Panc1 (cell line): Measurements from ENCODE around the gene CD9. TPM values are rescaled to one million over a fixed set of nuclear protein-coding genes. Genes with fewer than 3 reads are reported as not detected.

Experiments
- ATAC-seq: fragments of 200-7000 bp; cut with Tn5 transposase; 2 replicates; pipeline ENCODE4 v1.9.1; 2020; ENCODE audit warnings: mild to moderate bottlenecking, moderate library complexity
- BruUV-seq: library from RNA; stranded (reverse); fragments of 400-500 nt; replicated peaks from 2 replicates; lab custom pipeline; 2021; lab: Mats Ljungman, UMichigan
- CTCF ChIA-PET: fragments of 300-600 bp; sonication (Branson Sonifier 250); formaldehyde crosslinking; loops from one replicate; lab custom pipeline; 2022; ENCODE audit warnings: antibody characterized with exemption; lab: Charles Lee
- POLR2A ChIA-PET: fragments of 300-600 bp; sonication (Branson Sonifier 250); formaldehyde crosslinking; loops from one replicate; lab custom pipeline; 2022; ENCODE audit warnings: antibody characterized with exemption; lab: Charles Lee
- DNase-seq: peaks from one replicate; pipeline ENCODE4 v3.0.0-alpha.2; 2010; ENCODE audit warnings: low read depth, low spot score
- H3K27ac ChIP-seq: 2 replicates; pipeline ENCODE4 v1.5.1; 2011; ENCODE audit warnings: mild to moderate bottlenecking, low read length, inconsistent platforms
- H3K27me3 ChIP-seq: fragments of 200-500 bp; sonication (Bioruptor generic); 2 replicates; pipeline ENCODE4 v1.6.0; 2014; ENCODE audit warnings: low read length, inconsistent platforms; ENCODE audit not compliant: control insufficient read depth, insufficient read depth
- H3K36me3 ChIP-seq: fragments of 200-500 bp; sonication (Bioruptor generic); 2 replicates; pipeline ENCODE4 v1.5.1; 2014; ENCODE audit warnings: inconsistent platforms, mild to moderate bottlenecking, low read length, moderate library complexity; ENCODE audit not compliant: control insufficient read depth, insufficient read depth
- H3K4me1 ChIP-seq: 2 replicates; pipeline ENCODE4 v1.5.1; 2011; ENCODE audit warnings: inconsistent platforms, mild to moderate bottlenecking, low read length, moderate library complexity; ENCODE audit not compliant: control insufficient read depth, insufficient read depth
- H3K4me3 ChIP-seq, 2 experiments: 2 replicates each; pipeline ENCODE4 v1.5.1; 2011 to 2012; ENCODE audit warnings: low read depth in 2 of 2, low read length in 2 of 2, mild to moderate bottlenecking in 2 of 2, inconsistent platforms in 1 of 2, moderate library complexity in 1 of 2
- H3K9me3 ChIP-seq: fragments of 200-500 bp; sonication (Bioruptor generic); 2 replicates; pipeline ENCODE4 v1.5.1; 2014; ENCODE audit warnings: low read depth, mild to moderate bottlenecking, inconsistent platforms, low read length, moderate library complexity; ENCODE audit not compliant: control insufficient read depth, insufficient read depth
- POLR2AphosphoS5 ChIP-seq: IDR thresholded peaks from 2 replicates; pipeline ENCODE4 v1.6.1; 2012; ENCODE audit warnings: mild to moderate bottlenecking, low read depth, low read length, moderate library complexity
- SIN3A ChIP-seq: IDR thresholded peaks from 2 replicates; pipeline ENCODE4 v1.6.1; 2012; ENCODE audit warnings: low read depth, mild to moderate bottlenecking, low read length, moderate library complexity, borderline replicate concordance; ENCODE audit not compliant: insufficient read depth
- TCF7L2 ChIP-seq: IDR thresholded peaks from 2 replicates; pipeline ENCODE4 v1.6.1; 2011; ENCODE audit warnings: mild to moderate bottlenecking, low read depth, low read length, inconsistent platforms
- in situ Hi-C: cut with HindIII; loops from 2 replicates; pipeline ENCODE4 v1.10.0; 2016; ENCODE audit warnings: low sequenced_read_pairs, low pct_unique_long_range_greater_than_20kb
- intact Hi-C: fragments of 100-400 bp; cut with micrococcal nuclease; formaldehyde crosslinking; loops from one replicate; pipeline ENCODE4 v1.10.0; 2022; ENCODE audit not compliant: unreplicated experiment
- total RNA-seq: library from RNA; stranded (reverse); gene quantifications from one replicate; pipeline ENCODE4 v1.2.1, GENCODE V29; 2021; ENCODE audit not compliant: unreplicated experiment
- TF ChIP-seq, protein P1 (sequence below): fragments of 450-650 bp; IDR thresholded peaks from 2 replicates; pipeline ENCODE4 v1.5.1; 2017; ENCODE audit warnings: mild to moderate bottlenecking
- TF ChIP-seq, protein P2 (sequence below), 2 experiments: IDR thresholded peaks; 2 replicates each; pipeline ENCODE4 v1.6.1; 2011 to 2012; ENCODE audit warnings: low read depth in 2 of 2, control low read depth in 1 of 2, low read length in 1 of 2, mild to moderate bottlenecking in 1 of 2, moderate library complexity in 1 of 2; ENCODE audit not compliant: insufficient read depth in 1 of 2

Gene CD9
- total RNA-seq, 1 experiment from 2014 or later, result 103 TPM

DNA sequence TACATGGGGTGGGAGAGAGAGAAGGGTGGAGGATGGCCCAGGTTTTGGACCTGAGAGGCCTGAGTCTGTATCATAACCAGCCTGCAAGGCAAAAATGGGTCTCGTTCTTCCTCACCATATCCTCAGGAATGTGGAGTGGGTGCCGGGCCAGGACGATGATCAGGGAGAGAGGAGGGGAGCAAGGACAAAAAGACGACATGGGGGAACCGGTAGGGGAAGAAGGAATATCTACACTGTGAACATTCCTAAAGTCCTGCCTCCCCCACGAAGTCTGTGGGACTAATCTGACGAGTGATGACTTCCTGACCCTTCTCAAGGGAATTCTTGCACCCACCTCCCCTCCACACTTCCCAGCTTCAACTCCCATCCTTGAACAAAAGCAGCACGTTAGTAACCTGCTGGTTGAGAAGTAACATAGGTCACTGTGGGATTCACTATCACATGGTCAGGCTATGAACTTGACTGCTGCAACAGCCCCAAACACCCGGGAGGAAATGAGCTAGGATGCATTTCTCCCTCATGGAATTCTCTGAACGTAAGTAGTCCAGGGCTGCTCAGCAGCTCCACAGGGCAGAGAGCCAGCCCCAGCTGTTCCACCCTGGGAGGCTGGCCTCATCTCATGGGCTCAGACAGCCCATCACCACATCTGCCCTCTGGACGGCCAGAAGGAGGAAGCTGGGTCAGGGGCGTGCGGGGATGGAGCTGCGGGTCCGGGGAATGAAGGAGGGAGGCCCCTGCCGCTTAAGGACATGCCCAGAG lies 38.9 kb upstream of the CD9 start:
- TF ChIP-seq TCF7L2, result no peak
- TF ChIP-seq, protein P1, sequence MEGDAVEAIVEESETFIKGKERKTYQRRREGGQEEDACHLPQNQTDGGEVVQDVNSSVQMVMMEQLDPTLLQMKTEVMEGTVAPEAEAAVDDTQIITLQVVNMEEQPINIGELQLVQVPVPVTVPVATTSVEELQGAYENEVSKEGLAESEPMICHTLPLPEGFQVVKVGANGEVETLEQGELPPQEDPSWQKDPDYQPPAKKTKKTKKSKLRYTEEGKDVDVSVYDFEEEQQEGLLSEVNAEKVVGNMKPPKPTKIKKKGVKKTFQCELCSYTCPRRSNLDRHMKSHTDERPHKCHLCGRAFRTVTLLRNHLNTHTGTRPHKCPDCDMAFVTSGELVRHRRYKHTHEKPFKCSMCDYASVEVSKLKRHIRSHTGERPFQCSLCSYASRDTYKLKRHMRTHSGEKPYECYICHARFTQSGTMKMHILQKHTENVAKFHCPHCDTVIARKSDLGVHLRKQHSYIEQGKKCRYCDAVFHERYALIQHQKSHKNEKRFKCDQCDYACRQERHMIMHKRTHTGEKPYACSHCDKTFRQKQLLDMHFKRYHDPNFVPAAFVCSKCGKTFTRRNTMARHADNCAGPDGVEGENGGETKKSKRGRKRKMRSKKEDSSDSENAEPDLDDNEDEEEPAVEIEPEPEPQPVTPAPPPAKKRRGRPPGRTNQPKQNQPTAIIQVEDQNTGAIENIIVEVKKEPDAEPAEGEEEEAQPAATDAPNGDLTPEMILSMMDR, result no peak
- TF ChIP-seq, protein P2, sequence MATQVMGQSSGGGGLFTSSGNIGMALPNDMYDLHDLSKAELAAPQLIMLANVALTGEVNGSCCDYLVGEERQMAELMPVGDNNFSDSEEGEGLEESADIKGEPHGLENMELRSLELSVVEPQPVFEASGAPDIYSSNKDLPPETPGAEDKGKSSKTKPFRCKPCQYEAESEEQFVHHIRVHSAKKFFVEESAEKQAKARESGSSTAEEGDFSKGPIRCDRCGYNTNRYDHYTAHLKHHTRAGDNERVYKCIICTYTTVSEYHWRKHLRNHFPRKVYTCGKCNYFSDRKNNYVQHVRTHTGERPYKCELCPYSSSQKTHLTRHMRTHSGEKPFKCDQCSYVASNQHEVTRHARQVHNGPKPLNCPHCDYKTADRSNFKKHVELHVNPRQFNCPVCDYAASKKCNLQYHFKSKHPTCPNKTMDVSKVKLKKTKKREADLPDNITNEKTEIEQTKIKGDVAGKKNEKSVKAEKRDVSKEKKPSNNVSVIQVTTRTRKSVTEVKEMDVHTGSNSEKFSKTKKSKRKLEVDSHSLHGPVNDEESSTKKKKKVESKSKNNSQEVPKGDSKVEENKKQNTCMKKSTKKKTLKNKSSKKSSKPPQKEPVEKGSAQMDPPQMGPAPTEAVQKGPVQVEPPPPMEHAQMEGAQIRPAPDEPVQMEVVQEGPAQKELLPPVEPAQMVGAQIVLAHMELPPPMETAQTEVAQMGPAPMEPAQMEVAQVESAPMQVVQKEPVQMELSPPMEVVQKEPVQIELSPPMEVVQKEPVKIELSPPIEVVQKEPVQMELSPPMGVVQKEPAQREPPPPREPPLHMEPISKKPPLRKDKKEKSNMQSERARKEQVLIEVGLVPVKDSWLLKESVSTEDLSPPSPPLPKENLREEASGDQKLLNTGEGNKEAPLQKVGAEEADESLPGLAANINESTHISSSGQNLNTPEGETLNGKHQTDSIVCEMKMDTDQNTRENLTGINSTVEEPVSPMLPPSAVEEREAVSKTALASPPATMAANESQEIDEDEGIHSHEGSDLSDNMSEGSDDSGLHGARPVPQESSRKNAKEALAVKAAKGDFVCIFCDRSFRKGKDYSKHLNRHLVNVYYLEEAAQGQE (IDR thresholded peaks at IDR 0.05; ENCODE audit: insufficient read depth in 1 of 2, low read depth in 2 of 2, low read length in 1 of 2), result no peak
- TF ChIP-seq POLR2AphosphoS5, result no peak
- TF ChIP-seq SIN3A, result no peak
- POLR2A ChIA-PET, result no interaction called here
- intact Hi-C loops (no loop called here), in situ Hi-C loops (no loop called here)
- no peaks in the 10 kb centered on the region for H3K4me1 ChIP-seq
- no TSS peak for BruUV-seq
- no peaks in the 10 kb centered on the region for H3K36me3 ChIP-seq
- no peaks in the 10 kb centered on the region for H3K27me3 ChIP-seq
- ATAC-seq (no peak), DNase-seq (no peak)
- no peak overlapping the region for H3K27ac ChIP-seq
- no peak overlapping the region for H3K4me3 ChIP-seq
- CTCF ChIA-PET, result no interaction called here
- no peaks in the 10 kb centered on the region for H3K9me3 ChIP-seq

DNA sequence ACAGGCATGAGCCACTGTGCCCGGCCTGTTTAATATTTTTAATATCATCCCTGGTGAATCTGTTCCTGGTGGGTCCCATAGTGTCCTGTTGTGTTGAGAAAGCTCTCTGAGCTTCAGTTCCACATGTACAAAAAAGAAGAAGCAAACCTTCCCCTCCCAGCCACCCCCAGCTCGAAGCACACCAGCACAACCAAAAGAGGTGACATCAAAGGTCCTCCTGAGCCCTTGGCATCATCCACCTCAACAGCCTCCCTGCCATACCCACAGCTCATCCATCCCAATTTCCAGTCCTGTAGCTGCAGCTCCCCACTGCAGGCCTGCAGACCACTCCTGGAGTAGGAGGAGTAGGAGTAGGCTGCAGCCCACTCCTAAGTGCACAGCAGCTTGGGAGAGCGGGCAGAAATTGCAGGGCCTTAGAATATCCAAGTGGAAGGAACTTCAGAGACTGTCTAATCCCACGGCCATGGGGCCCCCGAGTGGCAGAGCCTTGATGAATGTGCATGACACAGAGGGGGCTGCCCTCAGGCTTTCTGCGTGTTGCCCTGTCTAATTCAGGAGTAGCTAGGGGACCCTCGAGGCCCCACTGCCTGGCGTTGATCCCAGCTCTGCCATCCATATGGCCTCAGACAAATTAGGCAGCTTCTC lies 36.7 kb upstream of the CD9 start:
- H3K9me3 ChIP-seq, result no peaks in the 10 kb centered on the region
- ChIA-PET CTCF (no interaction called here), POLR2A (interaction anchor here (0.5 kb wide), 1 partner anchor 1505 kb away, joined by 3 read pairs; no protein-coding TSS in a partner anchor)
- intact Hi-C loops (no loop called here), in situ Hi-C loops (no loop called here)
- no TSS peak for BruUV-seq
- no peak overlapping the region for H3K27ac ChIP-seq
- no peak for ATAC-seq
- no peaks in the 10 kb centered on the region for H3K36me3 ChIP-seq
- TF ChIP-seq, protein P2 (IDR thresholded peaks at IDR 0.05; ENCODE audit: insufficient read depth in 1 of 2, low read depth in 2 of 2, low read length in 1 of 2), result no peak
- TF ChIP-seq TCF7L2, result no peak
- no peak for TF ChIP-seq SIN3A
- TF ChIP-seq, protein P1, result no peak
- TF ChIP-seq POLR2AphosphoS5, result no peak
- H3K4me3 ChIP-seq, result no peak overlapping the region
- peaks cover 6% of the 10 kb centered on the region for H3K4me1 ChIP-seq
- DNase-seq, result no peak
- H3K27me3 ChIP-seq, result no peaks in the 10 kb centered on the region
